Body of pancreas (tissue), 4 donors: Measurements from ENCODE around the gene CD48.

Experiments
- POLR2A ChIP-seq, 3 donors: fragments of 450-650 bp; IDR thresholded peaks; one replicate each; pipeline ENCODE4 v1.6.1; 2016; ENCODE audit warnings: antibody characterized with exemption in 3 of 3, mild to moderate bottlenecking in 2 of 3
- TF ChIP-seq, protein P1 (sequence below), 7 experiments: fragments of 450-650 bp in 4 of 7; fragments of 200-600 bp in 3 of 7; sonication (generic) in 3 of 7; IDR thresholded peaks; one replicate each; pipeline ENCODE4 v1.5.1; 2016 to 2019; ENCODE audit warnings: antibody characterized with exemption in 7 of 7

GRCh38 chr1:160733898-160734297, 22.3 kb upstream of the CD48 start:
- TF ChIP-seq, protein P1, sequence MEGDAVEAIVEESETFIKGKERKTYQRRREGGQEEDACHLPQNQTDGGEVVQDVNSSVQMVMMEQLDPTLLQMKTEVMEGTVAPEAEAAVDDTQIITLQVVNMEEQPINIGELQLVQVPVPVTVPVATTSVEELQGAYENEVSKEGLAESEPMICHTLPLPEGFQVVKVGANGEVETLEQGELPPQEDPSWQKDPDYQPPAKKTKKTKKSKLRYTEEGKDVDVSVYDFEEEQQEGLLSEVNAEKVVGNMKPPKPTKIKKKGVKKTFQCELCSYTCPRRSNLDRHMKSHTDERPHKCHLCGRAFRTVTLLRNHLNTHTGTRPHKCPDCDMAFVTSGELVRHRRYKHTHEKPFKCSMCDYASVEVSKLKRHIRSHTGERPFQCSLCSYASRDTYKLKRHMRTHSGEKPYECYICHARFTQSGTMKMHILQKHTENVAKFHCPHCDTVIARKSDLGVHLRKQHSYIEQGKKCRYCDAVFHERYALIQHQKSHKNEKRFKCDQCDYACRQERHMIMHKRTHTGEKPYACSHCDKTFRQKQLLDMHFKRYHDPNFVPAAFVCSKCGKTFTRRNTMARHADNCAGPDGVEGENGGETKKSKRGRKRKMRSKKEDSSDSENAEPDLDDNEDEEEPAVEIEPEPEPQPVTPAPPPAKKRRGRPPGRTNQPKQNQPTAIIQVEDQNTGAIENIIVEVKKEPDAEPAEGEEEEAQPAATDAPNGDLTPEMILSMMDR (IDR thresholded peaks at IDR 0.05): no peak
- no peak for TF ChIP-seq POLR2A (IDR thresholded peaks at IDR 0.05)
